AG04449 (cell line): ENCODE results near the gene RALA.

Experiments used
- CTCF ChIA-PET: fragments of 350-600 bp; formaldehyde crosslinking; extraction: SDS; loops from one replicate; lab custom pipeline; 2021; ENCODE audit warnings: antibody characterized with exemption; lab: Yijun Ruan, JAX
- POLR2A ChIA-PET: fragments of 400-600, 350-600 bp; formaldehyde crosslinking; extraction: SDS; loops from one replicate; lab custom pipeline; 2020; ENCODE audit warnings: antibody characterized with exemption, inconsistent platforms; lab: Yijun Ruan, JAX
- DNase-seq: peaks from one replicate; pipeline ENCODE4 v3.0.0-alpha.2; 2010; ENCODE audit warnings: low read depth, low spot score
- H3K4me3 ChIP-seq: 2 replicates; pipeline ENCODE4 v1.5.1; 2011; ENCODE audit warnings: low read depth, mild to moderate bottlenecking, control low read depth, low read length
- TF ChIP-seq, protein P1 (sequence below): IDR thresholded peaks from one replicate; pipeline ENCODE4 v1.5.1; 2011; ENCODE audit warnings: mild to moderate bottlenecking, moderate library complexity, low read length, control low read depth, inconsistent platforms; ENCODE audit not compliant: insufficient read depth; ENCODE audit errors: missing control alignments

Gene RALA

DNA sequence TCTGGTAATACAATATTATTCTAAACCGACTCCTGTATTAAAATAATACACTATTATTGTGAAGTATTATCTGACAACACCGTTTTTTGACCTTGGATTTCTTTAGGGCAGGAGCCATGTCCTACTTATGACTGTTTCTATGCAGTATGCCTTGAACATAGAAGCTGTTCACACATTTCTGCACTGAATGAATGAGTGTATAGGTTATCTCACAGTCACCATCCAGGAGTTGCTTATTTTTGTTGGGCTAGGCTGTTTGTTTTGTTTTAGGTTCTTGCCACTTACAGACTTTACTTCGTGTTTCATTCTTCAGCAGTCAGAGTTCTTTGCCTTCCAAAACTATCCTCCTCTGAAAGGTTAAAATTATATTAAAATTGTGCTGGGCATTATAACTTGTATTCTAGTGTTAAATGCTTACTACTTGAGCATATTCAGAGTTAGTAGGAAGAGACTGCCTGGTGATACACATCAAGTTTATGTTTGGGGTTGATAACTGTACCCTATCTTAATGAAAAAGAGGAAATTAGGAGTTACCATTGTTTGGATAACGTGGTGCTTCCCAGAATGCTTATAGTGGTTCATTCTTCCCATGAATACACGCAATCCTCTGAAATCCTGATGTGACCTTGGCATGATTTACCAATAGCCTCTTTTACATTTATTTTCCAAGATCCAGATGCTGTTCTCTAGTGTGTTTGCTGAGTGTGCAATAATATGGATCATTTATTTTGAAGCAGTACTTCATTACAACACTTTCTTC lies 1.7 kb downstream of the RALA start:
- POLR2A ChIA-PET = interaction anchor here (0.8 to 2.0 kb wide), 2 partner anchors 11 to 45 kb away, joined by 3 to 14 read pairs; no protein-coding TSS in a partner anchor
- CTCF ChIA-PET = interaction anchor here (1.2 to 4.6 kb wide), 4 partner anchors 44 to 123 kb away, joined by 4 to 26 read pairs (median 8); no protein-coding TSS in a partner anchor
- TF ChIP-seq, protein P1, sequence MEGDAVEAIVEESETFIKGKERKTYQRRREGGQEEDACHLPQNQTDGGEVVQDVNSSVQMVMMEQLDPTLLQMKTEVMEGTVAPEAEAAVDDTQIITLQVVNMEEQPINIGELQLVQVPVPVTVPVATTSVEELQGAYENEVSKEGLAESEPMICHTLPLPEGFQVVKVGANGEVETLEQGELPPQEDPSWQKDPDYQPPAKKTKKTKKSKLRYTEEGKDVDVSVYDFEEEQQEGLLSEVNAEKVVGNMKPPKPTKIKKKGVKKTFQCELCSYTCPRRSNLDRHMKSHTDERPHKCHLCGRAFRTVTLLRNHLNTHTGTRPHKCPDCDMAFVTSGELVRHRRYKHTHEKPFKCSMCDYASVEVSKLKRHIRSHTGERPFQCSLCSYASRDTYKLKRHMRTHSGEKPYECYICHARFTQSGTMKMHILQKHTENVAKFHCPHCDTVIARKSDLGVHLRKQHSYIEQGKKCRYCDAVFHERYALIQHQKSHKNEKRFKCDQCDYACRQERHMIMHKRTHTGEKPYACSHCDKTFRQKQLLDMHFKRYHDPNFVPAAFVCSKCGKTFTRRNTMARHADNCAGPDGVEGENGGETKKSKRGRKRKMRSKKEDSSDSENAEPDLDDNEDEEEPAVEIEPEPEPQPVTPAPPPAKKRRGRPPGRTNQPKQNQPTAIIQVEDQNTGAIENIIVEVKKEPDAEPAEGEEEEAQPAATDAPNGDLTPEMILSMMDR = no peak
- no peak for DNase-seq
- peak overlapping the region; percentile 77 for H3K4me3 ChIP-seq

DNA sequence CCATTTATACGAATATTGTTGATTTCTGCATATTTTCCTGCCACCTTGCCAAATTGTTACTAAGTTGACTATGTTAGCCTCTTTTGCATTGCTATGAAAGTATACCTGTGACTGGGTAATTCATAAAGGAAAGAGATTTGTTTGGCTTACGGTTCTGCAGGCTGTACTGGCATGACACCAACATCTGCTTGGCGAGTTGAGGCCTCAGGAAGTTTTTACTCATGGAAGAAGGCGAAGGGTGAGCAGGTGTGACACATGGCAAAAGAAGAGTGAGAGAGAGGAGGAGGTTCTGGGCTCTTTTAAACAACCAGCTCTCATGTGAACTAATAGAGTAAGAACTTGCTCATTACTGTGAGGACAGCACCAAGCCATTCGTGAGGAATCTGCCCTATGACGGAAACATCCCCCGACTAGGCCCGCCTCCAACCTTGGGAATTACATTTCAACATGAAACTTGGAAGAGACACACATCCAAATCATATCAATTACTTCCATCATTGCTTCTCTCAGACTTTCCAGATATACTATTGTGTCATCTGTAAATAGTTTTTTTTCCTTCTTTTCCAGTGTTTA lies 8.4 kb downstream of the RALA start:
- H3K4me3 ChIP-seq = no peak overlapping the region
- ChIA-PET POLR2A (no interaction called here), CTCF (interaction anchor here (0.8 kb wide), 1 partner anchor 16 kb away, joined by 3 read pairs; no protein-coding TSS in a partner anchor)
- TF ChIP-seq, protein P1 = no peak
- no peak for DNase-seq

DNA sequence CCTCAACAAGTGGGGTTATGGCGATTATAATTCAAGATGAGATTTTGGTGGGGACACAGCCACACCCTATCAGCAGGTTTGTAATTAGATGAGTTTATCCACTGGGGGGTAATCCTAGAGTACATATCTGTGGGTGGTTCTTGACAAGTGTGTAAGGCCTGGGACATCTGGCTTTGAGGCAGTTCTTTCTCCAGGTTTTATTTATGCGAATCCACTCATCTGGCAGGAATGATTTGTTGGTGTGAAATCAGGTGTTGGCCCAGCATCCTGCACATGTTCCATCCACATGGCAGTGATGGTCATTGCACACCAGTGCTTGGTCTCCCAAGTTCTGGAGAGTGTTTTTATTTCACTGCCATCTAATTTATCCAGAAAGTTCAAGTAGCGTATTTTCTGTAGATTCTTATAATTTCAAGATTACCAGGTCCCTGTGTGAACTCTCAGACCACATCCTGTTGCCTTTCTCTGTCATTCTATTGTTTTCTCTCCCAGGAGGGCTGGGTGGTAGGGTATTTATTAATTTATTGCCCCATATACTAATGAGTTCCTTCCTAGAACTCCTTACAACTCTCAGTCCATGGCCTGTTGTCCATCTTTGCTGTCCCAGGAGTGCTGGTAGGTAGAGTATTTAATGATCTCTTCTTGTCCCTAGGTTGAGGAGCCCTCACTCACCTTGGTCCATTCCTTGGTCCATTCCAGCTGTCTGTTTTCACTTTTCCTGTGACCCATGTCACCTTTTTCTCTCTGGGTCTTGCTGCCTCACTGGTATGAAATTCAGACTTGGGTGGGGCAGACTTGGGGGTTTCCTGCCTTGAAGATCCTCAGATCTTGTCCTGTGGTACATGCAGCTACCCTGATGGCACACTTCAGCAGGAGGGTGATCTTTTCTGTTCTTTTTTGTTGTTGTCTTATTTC lies 10.4 kb downstream of the RALA start:
- no peak overlapping the region for H3K4me3 ChIP-seq
- ChIA-PET POLR2A (no interaction called here), CTCF (no interaction called here)
- DNase-seq = no peak
- TF ChIP-seq, protein P1 = no peak

DNA sequence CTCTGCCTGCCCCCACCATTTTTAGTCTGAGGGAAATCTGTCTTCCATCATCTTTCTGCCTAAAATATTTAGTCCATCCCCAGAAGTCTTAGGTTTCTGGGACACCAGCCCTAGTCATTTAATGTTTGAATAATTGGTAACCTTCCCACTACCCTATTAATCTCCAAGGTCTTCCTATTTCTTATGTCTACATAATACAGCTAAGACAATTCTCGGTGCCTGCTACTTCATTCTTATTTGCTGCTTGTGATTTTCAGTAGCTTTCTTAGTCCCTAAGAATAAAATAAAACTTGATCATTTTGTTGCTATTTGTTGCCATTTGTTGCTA lies 11.1 kb downstream of the RALA start:
- no peak for DNase-seq
- POLR2A ChIA-PET = no interaction called here
- H3K4me3 ChIP-seq = no peak overlapping the region
- CTCF ChIA-PET = no interaction called here
- TF ChIP-seq, protein P1 = no peak

DNA sequence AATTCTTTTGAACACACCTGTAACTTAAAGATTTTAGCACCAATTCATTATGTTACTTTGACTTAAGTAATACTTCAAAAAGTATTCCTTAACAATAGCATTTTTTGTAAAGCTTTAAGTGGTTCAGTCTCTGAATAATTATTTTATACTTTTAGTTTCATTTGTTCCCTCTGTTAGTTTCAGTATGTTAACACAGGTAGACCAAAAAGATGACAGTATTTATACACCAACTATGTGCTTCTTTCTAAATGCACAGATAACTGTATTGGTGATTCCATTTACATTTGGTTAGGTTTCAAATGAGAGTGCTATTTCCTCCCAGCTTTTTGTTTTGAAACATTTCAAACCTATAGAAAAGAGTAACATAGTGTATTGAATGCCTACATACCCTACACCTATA lies 14.0 kb downstream of the RALA start:
- DNase-seq = no peak
- POLR2A ChIA-PET = no interaction called here
- CTCF ChIA-PET = interaction anchor here (1.0 to 1.3 kb wide), 3 partner anchors 10 to 27 kb away, joined by 3 to 4 read pairs (median 3); no protein-coding TSS in a partner anchor
- TF ChIP-seq, protein P1 = no peak
- H3K4me3 ChIP-seq = no peak overlapping the region
